ENCODE data around the gene PLEKHM3.

DNA sequence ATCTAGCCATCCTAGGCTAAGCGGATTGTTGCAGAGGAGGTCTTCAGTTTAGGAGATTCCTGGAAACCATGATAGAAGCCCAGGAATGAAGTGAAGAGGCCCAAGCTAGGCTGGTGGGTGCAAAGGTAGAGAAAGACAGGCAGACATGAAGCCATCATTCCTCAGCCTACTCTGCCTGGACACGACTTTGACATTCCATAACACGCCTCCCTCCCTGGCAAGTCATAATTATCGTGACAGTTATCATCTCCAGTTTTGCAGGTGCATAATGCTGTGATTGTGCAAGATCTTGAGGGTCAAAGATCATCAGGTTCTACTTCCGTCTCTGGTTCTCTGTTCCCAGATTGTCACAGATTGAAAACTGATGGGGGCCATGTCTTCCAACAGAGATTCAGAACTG, 240.4 kb downstream of the PLEKHM3 start:
- TF ChIP-seq, protein P1, sequence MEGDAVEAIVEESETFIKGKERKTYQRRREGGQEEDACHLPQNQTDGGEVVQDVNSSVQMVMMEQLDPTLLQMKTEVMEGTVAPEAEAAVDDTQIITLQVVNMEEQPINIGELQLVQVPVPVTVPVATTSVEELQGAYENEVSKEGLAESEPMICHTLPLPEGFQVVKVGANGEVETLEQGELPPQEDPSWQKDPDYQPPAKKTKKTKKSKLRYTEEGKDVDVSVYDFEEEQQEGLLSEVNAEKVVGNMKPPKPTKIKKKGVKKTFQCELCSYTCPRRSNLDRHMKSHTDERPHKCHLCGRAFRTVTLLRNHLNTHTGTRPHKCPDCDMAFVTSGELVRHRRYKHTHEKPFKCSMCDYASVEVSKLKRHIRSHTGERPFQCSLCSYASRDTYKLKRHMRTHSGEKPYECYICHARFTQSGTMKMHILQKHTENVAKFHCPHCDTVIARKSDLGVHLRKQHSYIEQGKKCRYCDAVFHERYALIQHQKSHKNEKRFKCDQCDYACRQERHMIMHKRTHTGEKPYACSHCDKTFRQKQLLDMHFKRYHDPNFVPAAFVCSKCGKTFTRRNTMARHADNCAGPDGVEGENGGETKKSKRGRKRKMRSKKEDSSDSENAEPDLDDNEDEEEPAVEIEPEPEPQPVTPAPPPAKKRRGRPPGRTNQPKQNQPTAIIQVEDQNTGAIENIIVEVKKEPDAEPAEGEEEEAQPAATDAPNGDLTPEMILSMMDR (IDR thresholded peaks at IDR 0.05), result no peak
- TF ChIP-seq POLR2A (IDR thresholded peaks at IDR 0.05), result no peak
- no peak for TF ChIP-seq POLR2AphosphoS5 (IDR thresholded peaks at IDR 0.05)
- TF ChIP-seq EP300 (IDR thresholded peaks at IDR 0.05), result no peak
